DMS53 treated with DMSO at 0.1 percent for 48 hours (cell line): ENCODE results near the gene AKAP14.
"Not testable (repeated sequence)": the region's sequence is repeated elsewhere in the genome, so short reads cannot be mapped to it uniquely, and the experiment has no call there.

Source experiments
- DNase-seq: peaks from one replicate; lab custom pipeline; 2025; ENCODE audit not compliant: unreplicated experiment; lab: John Stamatoyannopoulos, UW

AKAP14 gene

DNA sequence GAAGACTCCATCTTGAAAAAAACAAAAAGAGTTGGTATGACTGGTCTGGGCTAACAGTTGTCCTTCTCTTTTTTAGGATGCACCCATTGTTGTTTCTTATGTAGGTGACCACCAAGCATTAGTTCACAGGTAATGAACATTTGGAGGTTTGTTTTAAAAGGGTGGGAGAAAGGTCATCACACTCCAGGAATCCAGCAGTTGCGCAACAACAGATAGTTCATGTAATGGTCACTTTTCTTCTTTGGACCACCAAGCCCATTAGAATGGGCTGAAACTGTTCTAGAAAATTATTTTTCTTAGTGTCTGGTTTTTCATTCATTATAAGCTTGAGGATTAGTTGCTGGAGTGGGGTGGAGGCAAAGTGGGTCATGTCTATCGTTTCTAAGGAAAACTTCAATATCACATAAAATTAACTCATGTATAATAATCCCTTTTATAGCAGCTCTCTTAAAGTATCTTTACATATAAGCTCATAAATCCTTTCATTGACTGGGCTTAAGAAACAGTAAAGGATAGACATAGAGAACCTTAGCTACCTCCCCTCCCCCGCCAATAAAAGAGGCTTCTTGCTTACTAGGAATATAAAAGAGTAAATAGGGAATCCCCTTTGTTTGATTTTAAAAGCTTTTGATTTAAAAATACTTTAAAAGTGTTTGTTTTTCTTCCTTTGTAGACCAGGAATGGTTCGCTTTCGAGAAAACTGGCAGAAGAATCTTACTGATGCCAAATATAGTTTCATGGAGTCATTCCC is 24.3 kb downstream of the AKAP14 start:
- DNase-seq = no peak

DNA sequence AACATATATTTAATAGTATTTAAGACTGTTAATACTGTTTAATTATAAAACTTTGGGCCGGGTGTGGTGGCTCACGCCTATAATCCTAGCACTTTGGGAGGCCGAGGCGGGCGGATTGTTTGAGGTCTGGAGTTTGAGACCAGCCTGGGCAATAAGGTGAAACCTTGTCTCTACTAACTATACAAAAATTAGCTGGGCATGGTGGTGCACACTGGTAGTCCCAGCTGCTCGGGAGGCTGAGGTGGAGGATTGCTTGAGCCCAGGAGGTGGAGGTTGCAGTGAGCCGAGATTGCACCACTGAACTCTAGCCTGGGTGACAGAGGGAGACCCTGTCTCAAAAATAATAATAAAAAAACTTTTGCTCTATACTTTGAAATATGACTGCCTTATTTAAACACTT is 26.7 kb downstream of the AKAP14 start:
- not testable (repeated sequence) for DNase-seq

DNA sequence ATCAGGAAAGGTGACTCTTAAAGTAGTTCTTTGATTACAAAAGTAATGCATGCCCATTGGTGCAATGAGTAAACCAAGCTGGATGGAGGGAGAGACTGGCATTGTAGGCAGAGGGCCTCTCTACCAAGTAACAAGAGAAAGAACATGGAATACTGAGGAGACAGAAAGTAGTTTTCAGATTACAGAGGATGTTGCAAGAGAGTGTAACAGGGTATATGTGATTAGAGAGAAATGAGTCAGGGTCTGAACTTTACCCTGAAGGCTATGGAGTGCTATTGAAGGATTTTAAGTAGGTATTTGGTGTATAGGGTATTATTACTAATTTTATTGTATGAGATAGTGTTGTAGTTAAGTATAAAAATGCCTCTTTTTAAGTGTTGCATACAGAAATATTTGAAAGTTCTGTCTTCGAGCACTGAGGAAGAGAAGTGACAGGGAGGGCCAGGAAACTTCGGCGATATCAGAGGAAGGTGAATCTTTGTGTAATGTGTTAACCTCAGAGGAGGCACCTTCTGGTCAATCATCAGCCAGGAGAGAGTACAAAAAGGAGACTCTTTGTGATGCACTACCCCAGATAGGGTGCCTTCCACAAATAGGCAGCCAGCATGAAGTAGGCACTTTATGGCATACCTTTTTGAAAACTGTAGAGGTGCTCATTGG is 39.7 kb downstream of the AKAP14 start:
- no peak for DNase-seq

DNA sequence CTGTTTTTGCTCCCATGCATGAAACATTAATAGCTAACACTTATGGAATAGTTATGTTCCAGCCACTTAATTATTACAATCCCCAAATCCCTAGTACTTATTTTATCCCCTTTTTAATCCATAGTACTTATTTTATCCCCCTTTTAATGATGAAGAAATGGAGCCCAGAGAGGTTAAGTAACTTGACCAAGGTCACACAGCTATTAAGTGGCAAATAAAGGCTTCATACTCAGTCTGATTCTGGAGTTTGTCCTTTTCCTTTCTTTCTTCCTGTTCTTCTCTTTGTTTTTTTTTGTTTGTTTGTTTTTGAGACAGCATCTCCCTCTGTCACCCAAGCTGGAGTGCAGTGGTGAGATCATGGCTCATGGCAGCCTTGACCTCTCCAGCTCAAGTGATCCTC is 45.6 kb downstream of the AKAP14 start:
- DNase-seq = no peak

DNA sequence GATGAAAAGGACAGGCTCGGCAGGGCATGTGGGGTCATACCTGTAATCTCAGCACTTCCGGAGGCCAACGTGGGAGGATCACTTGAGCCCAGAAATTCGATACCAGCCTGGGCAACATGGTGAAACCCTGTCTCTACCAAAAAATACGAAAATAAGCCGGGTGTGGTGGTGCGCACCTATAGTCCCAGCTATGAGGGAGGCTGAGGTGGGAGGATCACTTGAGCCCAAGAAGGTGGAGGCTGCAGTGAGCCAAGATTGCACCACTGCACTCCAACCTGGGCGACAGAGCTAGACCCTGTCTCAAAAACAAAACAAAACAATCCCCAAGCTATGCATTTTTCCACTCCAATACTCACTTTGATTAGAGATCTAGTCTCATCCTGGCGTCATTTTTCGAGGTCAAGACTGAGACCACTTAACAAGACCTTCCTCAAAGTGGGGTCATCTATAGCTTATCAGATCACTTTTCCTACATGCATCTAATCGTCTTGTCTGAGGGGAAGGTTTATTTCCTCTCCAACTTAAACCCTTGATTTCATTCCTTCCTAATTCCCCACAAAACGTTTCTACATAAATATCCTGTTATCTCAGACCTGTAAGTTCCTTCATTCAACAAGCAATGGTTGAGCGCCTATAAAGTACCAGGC is 46.6 kb downstream of the AKAP14 start:
- no peak for DNase-seq

DNA sequence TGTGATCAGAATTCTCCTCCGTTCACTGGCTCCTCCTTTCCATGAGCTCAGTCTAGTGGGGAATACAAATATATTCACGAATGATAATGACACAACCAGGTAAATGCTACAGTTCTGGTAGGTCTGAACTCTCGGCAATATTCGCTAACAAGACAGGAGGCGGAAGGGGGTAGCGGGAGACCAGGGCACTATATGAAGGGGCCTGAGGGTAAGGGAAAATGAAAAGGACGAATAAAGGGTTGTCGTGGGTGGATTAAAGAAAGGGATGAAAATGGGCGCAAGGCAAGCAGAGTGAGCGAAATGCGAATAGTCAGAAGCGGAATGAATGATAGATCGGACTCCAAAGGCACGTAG is 47.1 kb downstream of the AKAP14 start:
- no peak for DNase-seq

DNA sequence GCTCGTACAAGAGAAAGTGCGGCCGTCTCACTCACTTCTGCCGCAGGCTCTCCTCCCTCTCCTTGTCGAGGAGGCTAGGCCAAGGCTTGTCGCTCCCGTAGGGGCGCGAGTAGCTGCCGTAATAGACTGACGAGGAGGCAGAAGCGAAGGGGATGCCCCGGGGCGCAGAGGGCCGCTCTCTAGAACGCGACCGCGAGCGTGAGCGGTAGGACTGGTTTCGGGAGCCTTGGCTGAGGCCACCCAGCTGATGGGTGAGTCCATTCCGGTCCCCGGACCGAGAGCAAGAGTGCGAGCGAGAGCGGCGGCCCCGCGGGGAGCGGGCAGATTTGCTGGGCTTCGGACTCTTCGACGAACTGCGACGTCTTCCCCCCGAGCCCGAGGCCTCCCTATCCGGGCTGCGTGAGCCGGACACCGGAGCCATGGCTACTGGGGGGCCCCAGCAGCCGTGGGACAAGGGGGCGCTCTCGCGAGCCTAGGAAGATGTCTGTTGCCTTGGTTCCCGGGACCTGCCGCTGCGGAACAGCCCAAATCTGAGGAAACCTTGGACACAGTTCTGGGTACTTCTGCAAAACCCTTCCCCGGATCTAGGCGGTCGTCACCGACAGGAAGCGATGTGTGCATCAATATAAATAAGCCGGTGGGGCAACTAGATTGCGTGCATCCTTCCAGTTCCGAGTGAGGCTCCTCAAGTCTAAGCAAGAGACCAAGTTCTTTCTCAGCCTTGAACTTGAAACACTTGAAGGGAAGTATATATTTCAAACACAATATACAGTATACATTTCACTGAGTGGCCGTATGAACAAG is 47.7 kb downstream of the AKAP14 start, which contains the start of gene NKAP:
Gene NKAP, minus strand, starts transcription at position 567 of the 804 bp plus-strand sequence. Its CDS starts 146 bp downstream, at position 421.
- DNase-seq = peak; percentile 75

DNA sequence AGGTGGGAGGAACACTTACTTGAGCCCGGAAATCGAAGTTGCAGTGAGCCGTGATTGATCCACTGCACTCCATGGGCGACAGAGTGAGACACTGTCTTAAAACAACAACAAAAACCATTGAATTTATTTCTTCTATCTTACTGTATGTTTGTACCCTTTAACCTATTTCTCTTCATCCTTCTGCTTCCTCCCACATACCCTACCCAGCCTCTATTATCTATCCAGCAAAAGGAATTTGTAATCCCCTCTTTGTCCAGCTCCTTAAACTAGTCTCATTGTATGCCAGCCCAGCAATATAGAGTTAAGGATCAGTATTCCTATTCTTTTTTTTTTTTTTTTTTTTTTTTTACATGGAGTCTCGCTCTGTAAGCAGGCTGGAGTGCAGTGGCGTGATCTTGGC is 49.8 kb downstream of the AKAP14 start:
- no peak for DNase-seq

DNA sequence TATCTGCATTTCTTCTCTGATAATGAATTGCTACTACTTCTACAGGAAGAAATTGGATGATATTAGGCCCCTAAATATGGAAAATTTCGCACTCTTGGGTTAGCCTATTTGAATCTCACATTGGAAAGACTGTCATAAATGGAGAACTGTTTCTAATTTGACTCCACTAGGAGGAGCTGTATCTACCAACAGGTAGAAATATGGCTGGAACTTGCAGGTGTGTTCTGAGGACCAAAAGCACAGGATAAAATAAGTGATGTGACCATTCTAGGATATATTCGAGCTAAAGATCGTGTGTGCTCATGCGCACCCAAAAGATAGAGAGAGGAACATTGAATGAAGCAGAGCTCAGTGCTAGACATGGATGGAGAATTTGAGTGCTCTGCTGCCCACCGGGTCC is 52.7 kb downstream of the AKAP14 start:
- DNase-seq = no peak

DNA sequence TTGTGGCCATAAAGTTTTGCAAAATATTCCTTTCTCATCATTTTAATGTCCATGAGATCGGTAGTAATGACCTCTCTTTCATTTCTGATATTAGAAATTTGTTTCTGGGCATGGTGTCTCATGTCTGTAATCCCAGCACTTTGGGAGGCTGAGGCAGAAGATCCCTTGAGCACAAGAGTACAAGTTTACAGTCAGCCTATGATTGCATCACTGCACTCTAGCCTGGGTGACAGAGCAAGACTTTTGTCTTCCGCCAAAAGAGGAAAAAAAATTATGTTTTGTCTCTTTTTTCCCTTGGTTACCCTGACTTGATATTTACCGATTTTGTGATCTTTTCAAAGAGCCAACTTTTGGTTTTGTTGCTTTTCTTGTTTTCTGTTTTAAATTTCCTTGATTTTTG is 58.7 kb downstream of the AKAP14 start:
- no peak for DNase-seq

DNA sequence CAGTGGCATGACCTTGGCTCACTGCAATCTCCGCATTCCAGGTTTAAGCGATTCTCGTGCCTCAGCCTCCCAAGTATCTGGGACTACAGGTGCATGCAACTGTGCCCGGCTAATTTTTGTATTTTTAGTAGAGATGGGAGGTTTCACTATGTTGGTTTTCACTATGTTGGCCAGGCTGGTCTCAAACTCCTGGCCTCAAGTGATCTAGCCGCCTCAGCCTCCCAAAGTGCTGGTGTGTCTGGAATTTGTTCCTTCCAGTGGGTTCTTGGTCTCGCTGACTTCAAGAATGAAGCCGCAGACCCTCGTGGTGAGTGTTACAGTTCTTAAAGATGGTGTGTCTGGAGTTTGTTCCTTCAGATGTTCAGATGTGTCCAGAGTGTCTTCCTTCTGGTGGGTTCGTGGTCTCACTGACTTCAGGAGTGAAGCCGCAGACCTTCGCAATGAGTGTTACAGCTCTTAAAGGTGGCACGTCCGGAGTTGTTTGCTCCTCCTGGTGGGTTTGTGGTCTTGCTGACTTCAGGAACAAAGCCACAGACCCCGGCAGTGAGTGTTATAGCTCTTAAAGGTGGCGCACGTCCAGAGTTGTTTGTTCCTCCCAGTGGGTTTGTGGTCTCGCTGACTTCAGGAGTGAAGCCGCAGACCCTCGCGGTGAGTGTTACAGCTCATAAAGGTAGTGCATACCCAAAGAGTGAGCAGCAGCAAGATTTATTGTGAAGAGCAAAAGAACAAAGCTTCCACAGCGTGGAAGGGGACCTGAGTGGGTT is 60.3 kb downstream of the AKAP14 start:
- not testable (repeated sequence) for DNase-seq

DNA sequence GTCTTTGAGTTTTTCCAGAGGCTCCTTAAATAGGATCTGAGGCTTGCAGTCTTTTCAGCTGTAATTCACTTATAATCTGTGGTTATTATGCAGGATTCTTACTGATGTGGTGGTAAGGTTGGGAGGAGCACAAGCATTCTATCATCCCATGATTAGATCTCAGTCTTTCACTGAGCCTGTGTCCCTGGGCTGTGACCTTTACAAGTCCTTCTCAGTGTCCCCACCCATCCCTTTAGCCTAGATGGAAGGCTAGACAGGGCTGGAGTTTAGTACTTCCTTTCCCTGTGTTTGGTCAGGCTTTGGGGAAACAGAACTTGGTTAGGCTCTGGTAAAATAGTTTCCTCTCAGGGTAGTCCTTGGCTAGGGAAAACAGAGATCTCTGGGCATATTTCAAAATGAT is 64.9 kb downstream of the AKAP14 start:
- no peak for DNase-seq

DNA sequence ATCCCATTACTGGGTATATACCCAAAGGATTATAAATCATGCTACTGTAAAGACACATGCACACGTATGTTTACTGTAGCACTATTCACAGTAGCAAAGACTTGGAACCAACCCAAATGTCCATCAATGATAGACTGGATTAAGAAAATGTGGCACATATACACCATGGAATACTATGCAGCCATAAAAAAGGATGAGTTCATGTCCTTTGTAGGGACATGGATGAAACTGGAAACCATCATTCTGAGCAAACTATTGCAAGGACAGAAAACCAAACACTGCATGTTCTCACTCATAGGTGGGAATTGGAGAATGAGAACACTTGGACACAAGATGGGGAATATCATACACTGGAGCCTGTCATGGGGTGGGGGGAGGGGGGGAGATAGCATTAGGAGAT is 71.1 kb downstream of the AKAP14 start:
- DNase-seq = not testable (repeated sequence)
